SH-SY5Y (cell line): ENCODE results near the gene SERPINA6.

Experiments
- GATA2 ChIP-seq: IDR thresholded peaks from 2 replicates; pipeline ENCODE4 v1.6.1; 2011; ENCODE audit warnings: mild to moderate bottlenecking, low read depth, low read length
- GATA3 ChIP-seq: IDR thresholded peaks from 2 replicates; pipeline ENCODE4 v1.6.1; 2011; ENCODE audit warnings: low read depth, mild to moderate bottlenecking, low read length, moderate library complexity

DNA sequence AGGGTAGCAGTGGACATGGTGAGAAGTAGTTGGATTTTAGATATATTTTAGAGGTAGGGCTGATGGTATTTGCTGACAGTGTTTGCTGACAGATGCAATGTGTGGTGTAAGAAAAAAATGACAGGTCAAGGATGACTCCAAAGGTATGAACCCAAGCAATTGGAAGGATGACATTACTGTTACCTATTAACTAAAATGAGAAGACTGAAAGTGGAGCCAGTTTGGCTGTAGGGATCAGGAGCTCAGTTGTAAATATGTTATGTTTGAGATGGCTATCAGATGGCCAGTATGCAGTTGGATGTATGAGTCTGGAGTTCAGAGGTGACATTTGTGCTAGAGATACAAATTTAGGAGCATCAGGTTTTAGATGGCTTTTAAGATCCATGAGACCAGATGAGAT is 17.4 kb upstream of the SERPINA6 start:
- TF ChIP-seq GATA2 (no peak), GATA3 (no peak)
